H9 (cell line): ENCODE data around the gene CTNNBL1. TPM values are rescaled to one million over a fixed set of nuclear protein-coding genes. Genes with fewer than 3 reads are reported as not detected.
"Not testable (repeated sequence)": the region's sequence is repeated elsewhere in the genome, so short reads cannot be mapped to it uniquely, and the experiment has no call there.

ENCODE experiments used
- DNase-seq: peaks from one replicate; pipeline ENCODE4 v3.0.0-alpha.2; 2017
- H2AFZ ChIP-seq: one replicate; pipeline ENCODE4 v1.6.1; 2013; ENCODE audit warnings: mild to moderate bottlenecking, low read length, control low read depth, moderate library complexity
- H2AK5ac ChIP-seq: 2 replicates; pipeline ENCODE4 v1.6.1; 2013; ENCODE audit warnings: low read length, control low read depth, mixed read lengths; ENCODE audit not compliant: insufficient read length
- H2BK120ac ChIP-seq: one replicate; pipeline ENCODE4 v1.6.1; 2013; ENCODE audit warnings: low read depth, mild to moderate bottlenecking, low read length, control low read depth, inconsistent platforms; ENCODE audit not compliant: poor library complexity, severe bottlenecking
- H2BK12ac ChIP-seq: 2 replicates; pipeline ENCODE4 v1.6.1; 2013; ENCODE audit warnings: low read length, control low read depth, mixed read lengths, low read depth; ENCODE audit not compliant: insufficient read length
- H2BK15ac ChIP-seq: 2 replicates; pipeline ENCODE4 v1.6.1; 2013; ENCODE audit warnings: low read depth, low read length, control low read depth
- H2BK20ac ChIP-seq: one replicate; pipeline ENCODE4 v1.6.1; 2013; ENCODE audit warnings: low read depth, mild to moderate bottlenecking, low read length, control low read depth, inconsistent platforms; ENCODE audit not compliant: poor library complexity, severe bottlenecking
- H2BK5ac ChIP-seq: 2 replicates; pipeline ENCODE4 v1.6.1; 2013; ENCODE audit warnings: low read length, control low read depth, mixed read lengths; ENCODE audit not compliant: insufficient read length
- H3K14ac ChIP-seq: 2 replicates; pipeline ENCODE4 v1.6.1; 2013; ENCODE audit warnings: low read length, control low read depth; ENCODE audit not compliant: insufficient read depth
- H3K18ac ChIP-seq: 2 replicates; pipeline ENCODE4 v1.6.1; 2013; ENCODE audit warnings: low read depth, mild to moderate bottlenecking, mixed read lengths, low read length, control low read depth; ENCODE audit not compliant: insufficient read length
- H3K23ac ChIP-seq: 2 replicates; pipeline ENCODE4 v1.6.1; 2013; ENCODE audit warnings: low read length, control low read depth, mixed read lengths, low read depth; ENCODE audit not compliant: insufficient read length
- H3K23me2 ChIP-seq: 2 replicates; pipeline ENCODE4 v1.6.1; 2013; ENCODE audit warnings: low read depth, mild to moderate bottlenecking, mixed read lengths, low read length, control low read depth; ENCODE audit not compliant: insufficient read length, poor library complexity, severe bottlenecking
- H3K27ac ChIP-seq: 2 replicates; pipeline ENCODE4 v1.5.1; 2013; ENCODE audit warnings: low read length, control low read depth, mixed read lengths, low read depth; ENCODE audit not compliant: insufficient read length
- H3K27me3 ChIP-seq: 2 replicates; pipeline ENCODE4 v1.6.1; 2013; ENCODE audit warnings: low read length, control low read depth, inconsistent platforms; ENCODE audit not compliant: insufficient read depth
- H3K4ac ChIP-seq: 2 replicates; pipeline ENCODE4 v1.6.1; 2013; ENCODE audit warnings: low read depth, mild to moderate bottlenecking, control low read depth, inconsistent platforms, low read length, moderate library complexity
- H3K4me1 ChIP-seq: 2 replicates; pipeline ENCODE4 v1.6.1; 2013; ENCODE audit warnings: low read length, control low read depth, inconsistent platforms; ENCODE audit not compliant: insufficient read depth
- H3K4me2 ChIP-seq: 2 replicates; pipeline ENCODE4 v1.6.1; 2013; ENCODE audit warnings: low read length, control low read depth, mixed read lengths; ENCODE audit not compliant: insufficient read length, insufficient read depth
- H3K56ac ChIP-seq: 2 replicates; pipeline ENCODE4 v1.6.1; 2013; ENCODE audit warnings: low read depth, mild to moderate bottlenecking, mixed read lengths, low read length, control low read depth; ENCODE audit not compliant: insufficient read length
- H3K79me1 ChIP-seq: 2 replicates; pipeline ENCODE4 v1.6.1; 2013; ENCODE audit warnings: low read depth, mild to moderate bottlenecking, moderate library complexity, low read length, control low read depth, inconsistent platforms; ENCODE audit not compliant: insufficient read depth, poor library complexity, severe bottlenecking
- H3K79me2 ChIP-seq: 2 replicates; pipeline ENCODE4 v1.6.1; 2013; ENCODE audit warnings: low read length, control low read depth, inconsistent platforms; ENCODE audit not compliant: insufficient read depth
- H3K9ac ChIP-seq: 2 replicates; pipeline ENCODE4 v1.6.1; 2013; ENCODE audit warnings: low read length, control low read depth, mixed read lengths; ENCODE audit not compliant: insufficient read length; ENCODE audit errors: extremely low read depth
- H3K9me3 ChIP-seq: one replicate; pipeline ENCODE4 v1.6.1; 2013; ENCODE audit warnings: low read depth, low read length, inconsistent platforms; ENCODE audit not compliant: control insufficient read depth
- H3T11ph ChIP-seq: one replicate; pipeline ENCODE4 v1.6.1; 2013; ENCODE audit warnings: mild to moderate bottlenecking, low read length, control low read depth, inconsistent platforms
- H4K20me1 ChIP-seq: one replicate; pipeline ENCODE4 v1.6.1; 2013; ENCODE audit not compliant: control insufficient read depth, insufficient read length, insufficient read depth
- H4K5ac ChIP-seq: 2 replicates; pipeline ENCODE4 v1.6.1; 2013; ENCODE audit warnings: low read depth, mild to moderate bottlenecking, mixed read lengths, low read length, control low read depth; ENCODE audit not compliant: insufficient read length
- H4K8ac ChIP-seq: replicated peaks from 2 replicates; pipeline ENCODE4 v1.6.1; 2013; ENCODE audit warnings: low read length, control low read depth, mixed read lengths, low read depth; ENCODE audit not compliant: insufficient read length
- H4K91ac ChIP-seq: 2 replicates; pipeline ENCODE4 v1.6.1; 2013; ENCODE audit warnings: low read depth, mild to moderate bottlenecking, moderate library complexity, mixed read lengths, low read length, control low read depth; ENCODE audit not compliant: insufficient read length
- H3K27ac Mint-ChIP-seq, 3 experiments: 2 replicates in 2 of 3; 3 replicates in 1 of 3; pipeline ENCODE4 v1.8.0; 2020 to 2021; ENCODE audit warnings: mixed read lengths in 3 of 3, mild to moderate bottlenecking in 1 of 3, moderate library complexity in 1 of 3
- H3K27me3 Mint-ChIP-seq: 2 replicates; pipeline ENCODE4 v1.8.0; 2021; ENCODE audit warnings: low read depth, mild to moderate bottlenecking, moderate library complexity, mixed read lengths
- H3K36me3 Mint-ChIP-seq, 3 experiments: 2 replicates in 2 of 3; 3 replicates in 1 of 3; pipeline ENCODE4 v1.8.0; 2020 to 2021; ENCODE audit warnings: low read depth in 3 of 3, mixed read lengths in 3 of 3; ENCODE audit not compliant: insufficient read depth in 1 of 3
- H3K4me1 Mint-ChIP-seq, 2 experiments: 2 replicates each; pipeline ENCODE4 v1.8.0; 2020; ENCODE audit warnings: mixed read lengths in 2 of 2
- H3K4me3 Mint-ChIP-seq, 2 experiments: 2 replicates in 1 of 2; 3 replicates in 1 of 2; pipeline ENCODE4 v1.8.0; 2020 to 2021; ENCODE audit warnings: mild to moderate bottlenecking in 2 of 2, mixed read lengths in 2 of 2, moderate library complexity in 1 of 2
- H3K9me3 Mint-ChIP-seq, 2 experiments: 2 replicates in 1 of 2; 3 replicates in 1 of 2; pipeline ENCODE4 v1.8.0; 2020; ENCODE audit warnings: mild to moderate bottlenecking in 2 of 2, mixed read lengths in 2 of 2, moderate library complexity in 1 of 2
- WGBS: extraction: QIAGEN DNeasy Blood & Tissue Kit; methylation state at CpG from one replicate; pipeline ENCODE4 v1.1.7; 2013; ENCODE audit warnings: missing lambda C conversion rate, low lambda C conversion rate, mixed read lengths; ENCODE audit not compliant: insufficient read length; ENCODE audit errors: extremely low coverage; 5-methylcytosine and 5-hydroxymethylcytosine counted together
- total RNA-seq: library from RNA; stranded (reverse); gene quantifications from 2 replicates; pipeline ENCODE4 v1.2.1, GENCODE V29; 2021
- TF ChIP-seq, protein P1 (sequence below): fragments of 200-600 bp; sonication (generic); conservative IDR thresholded peaks from 3 replicates; pipeline ENCODE4 v1.8.0; 2021; ENCODE audit warnings: antibody characterized with exemption, mild to moderate bottlenecking

CTNNBL1 gene
- total RNA-seq, 1 experiment from 2014 or later = 67.2 TPM

DNA sequence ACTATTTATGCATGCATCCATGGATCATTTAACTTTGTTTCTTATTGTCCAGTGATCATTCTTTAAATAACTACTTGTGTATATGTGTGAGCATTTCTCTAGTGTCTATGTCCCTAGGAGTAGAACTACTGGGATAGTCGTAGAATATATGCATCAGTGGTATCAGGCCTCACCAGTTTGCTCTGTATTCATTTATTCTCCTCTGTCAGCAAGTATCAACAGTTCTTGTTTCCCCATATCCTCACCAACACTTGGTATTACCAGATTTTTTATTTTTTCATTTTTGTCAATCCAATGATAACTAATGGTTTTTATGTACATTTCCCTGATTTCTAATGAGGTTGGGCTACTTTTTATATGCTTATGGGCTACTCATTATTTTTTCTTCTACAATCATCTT lies 27.9 kb downstream of the CTNNBL1 start:
- no peak overlapping the region for H2AFZ ChIP-seq
- no peaks in the 10 kb centered on the region for H3K79me1 ChIP-seq
- no peaks in the 10 kb centered on the region for H3K27me3 ChIP-seq
- H3K9me3 ChIP-seq = no peaks in the 10 kb centered on the region
- no peak overlapping the region for H3K56ac ChIP-seq
- Mint-ChIP-seq H3K4me3 (no peak overlapping the region), H3K4me1 (peaks cover 11 to 17% of the 10 kb centered on the region in 2 experiments), H3K27ac (0 out of 7 replicates have a peak overlapping the region, but pooled peaks of 1 of the 3 experiments have one; percentile 11), H3K27me3 (no peaks in the 10 kb centered on the region), H3K36me3 (peaks cover 5 to 9% (median 5%) of the 10 kb centered on the region in 3 experiments; a peak in 5 of 7 replicates), H3K9me3 (peaks cover 3 to 5% of the 10 kb centered on the region in 2 experiments; a peak in 4 of 5 replicates)
- no peak overlapping the region for H3K9ac ChIP-seq
- H3T11ph ChIP-seq = no peak overlapping the region
- no peak overlapping the region for H3K4ac ChIP-seq
- no peak for DNase-seq
- H3K27ac ChIP-seq = no peak overlapping the region
- no peaks in the 10 kb centered on the region; the same call in 1 of the 2 replicates for H3K4me1 ChIP-seq
- no peaks in the 10 kb centered on the region for H3K23me2 ChIP-seq
- H2BK5ac ChIP-seq = no peak overlapping the region
- TF ChIP-seq, protein P1, sequence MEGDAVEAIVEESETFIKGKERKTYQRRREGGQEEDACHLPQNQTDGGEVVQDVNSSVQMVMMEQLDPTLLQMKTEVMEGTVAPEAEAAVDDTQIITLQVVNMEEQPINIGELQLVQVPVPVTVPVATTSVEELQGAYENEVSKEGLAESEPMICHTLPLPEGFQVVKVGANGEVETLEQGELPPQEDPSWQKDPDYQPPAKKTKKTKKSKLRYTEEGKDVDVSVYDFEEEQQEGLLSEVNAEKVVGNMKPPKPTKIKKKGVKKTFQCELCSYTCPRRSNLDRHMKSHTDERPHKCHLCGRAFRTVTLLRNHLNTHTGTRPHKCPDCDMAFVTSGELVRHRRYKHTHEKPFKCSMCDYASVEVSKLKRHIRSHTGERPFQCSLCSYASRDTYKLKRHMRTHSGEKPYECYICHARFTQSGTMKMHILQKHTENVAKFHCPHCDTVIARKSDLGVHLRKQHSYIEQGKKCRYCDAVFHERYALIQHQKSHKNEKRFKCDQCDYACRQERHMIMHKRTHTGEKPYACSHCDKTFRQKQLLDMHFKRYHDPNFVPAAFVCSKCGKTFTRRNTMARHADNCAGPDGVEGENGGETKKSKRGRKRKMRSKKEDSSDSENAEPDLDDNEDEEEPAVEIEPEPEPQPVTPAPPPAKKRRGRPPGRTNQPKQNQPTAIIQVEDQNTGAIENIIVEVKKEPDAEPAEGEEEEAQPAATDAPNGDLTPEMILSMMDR = no peak
- H2BK20ac ChIP-seq = no peak overlapping the region
- H4K5ac ChIP-seq = no peak overlapping the region
- no peak overlapping the region for H3K4me2 ChIP-seq
- no peak overlapping the region for H3K14ac ChIP-seq
- H2AK5ac ChIP-seq = no peak overlapping the region
- H2BK12ac ChIP-seq = no peak overlapping the region
- H2BK15ac ChIP-seq = no peak overlapping the region
- no peak overlapping the region for H4K91ac ChIP-seq
- H2BK120ac ChIP-seq = no peak overlapping the region
- no peak overlapping the region for H3K23ac ChIP-seq
- H4K8ac ChIP-seq = no peak overlapping the region
- no peaks in the 10 kb centered on the region for H3K79me2 ChIP-seq
- no CpG with 5 or more reads among the region's 1 CpG for WGBS
- no peak overlapping the region for H3K18ac ChIP-seq
- no peaks in the 10 kb centered on the region for H4K20me1 ChIP-seq

DNA sequence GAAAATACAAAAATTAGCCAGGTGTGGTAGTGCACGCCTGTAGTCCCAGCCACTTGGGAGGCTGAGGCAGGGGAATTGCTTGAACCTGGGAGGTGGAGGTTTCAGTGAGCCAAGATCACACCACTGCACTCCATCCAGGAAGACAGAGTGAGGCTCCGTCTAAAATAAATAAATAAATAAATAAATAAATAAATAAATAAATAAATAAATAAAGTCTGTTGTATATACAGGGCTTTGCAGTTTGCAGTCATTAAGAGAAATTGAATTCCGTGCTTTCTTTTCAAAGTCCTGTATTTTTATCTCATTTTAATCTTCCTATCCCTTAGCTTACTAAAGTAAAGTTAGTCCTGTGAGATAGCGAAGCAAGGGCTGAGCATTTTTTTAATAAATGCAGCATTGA lies 28.5 kb downstream of the CTNNBL1 start:
- H4K5ac ChIP-seq, H3K4me2 ChIP-seq, H2BK12ac ChIP-seq, H3K27me3 ChIP-seq, H2BK5ac ChIP-seq, H3K27ac ChIP-seq, H3K14ac ChIP-seq, H2BK120ac ChIP-seq, H3K27me3 Mint-ChIP-seq, H4K8ac ChIP-seq, H2AFZ ChIP-seq, DNase-seq, H3K79me1 ChIP-seq, H3K23ac ChIP-seq, H3K9me3 ChIP-seq, H3K9ac ChIP-seq, H2BK15ac ChIP-seq, H3K56ac ChIP-seq, H3K4me1 ChIP-seq, H3K18ac ChIP-seq, H3K27ac Mint-ChIP-seq, H3T11ph ChIP-seq, H2AK5ac ChIP-seq, H4K20me1 ChIP-seq, H2BK20ac ChIP-seq, H3K23me2 ChIP-seq, H3K36me3 Mint-ChIP-seq, H3K4ac ChIP-seq, H3K79me2 ChIP-seq, H3K9me3 Mint-ChIP-seq, H4K91ac ChIP-seq, H3K4me3 Mint-ChIP-seq: not testable (repeated sequence)
- peaks cover 16 to 23% of the 10 kb centered on the region in 2 experiments for H3K4me1 Mint-ChIP-seq
- no CpG with 5 or more reads among the region's 4 CpGs for WGBS
